GM23248 (cell line): ENCODE measurements around the gene PLA2G4E. TPM values are rescaled to one million over a fixed set of nuclear protein-coding genes. Genes with fewer than 3 reads are reported as not detected.

Experiments used
- DNase-seq: peaks from one replicate; pipeline ENCODE4 v3.0.0-alpha.2; 2015
- H2AFZ ChIP-seq: fragments of 200-600 bp; sonication (generic); 2 replicates; pipeline ENCODE4 v1.6.1; 2016; ENCODE audit warnings: antibody characterized with exemption
- H3F3A ChIP-seq: fragments of 200-600 bp; sonication (generic); 2 replicates; pipeline ENCODE4 v1.6.1; 2016; ENCODE audit warnings: mild to moderate bottlenecking, antibody characterized with exemption, mixed run types; ENCODE audit not compliant: insufficient read depth
- H3K27ac ChIP-seq: fragments of 200-600 bp; sonication (generic); 2 replicates; pipeline ENCODE4 v1.5.1; 2016; ENCODE audit warnings: mild to moderate bottlenecking
- H3K27me3 ChIP-seq: fragments of 200-600 bp; sonication (generic); replicated peaks from 2 replicates; pipeline ENCODE4 v1.6.1; 2016; ENCODE audit warnings: mild to moderate bottlenecking; ENCODE audit not compliant: insufficient read depth
- H3K36me3 ChIP-seq: fragments of 200-600 bp; sonication (generic); 2 replicates; pipeline ENCODE4 v1.6.1; 2016; ENCODE audit warnings: low read depth, mild to moderate bottlenecking
- H3K4me1 ChIP-seq: fragments of 200-600 bp; sonication (generic); 2 replicates; pipeline ENCODE4 v1.6.1; 2016; ENCODE audit warnings: mild to moderate bottlenecking; ENCODE audit not compliant: insufficient read depth
- H3K4me2 ChIP-seq: fragments of 200-600 bp; sonication (generic); one replicate; pipeline ENCODE4 v1.6.1; 2016; ENCODE audit warnings: mild to moderate bottlenecking; ENCODE audit not compliant: unreplicated experiment
- H3K4me3 ChIP-seq: fragments of 200-600 bp; sonication (generic); 2 replicates; pipeline ENCODE4 v1.5.1; 2016; ENCODE audit warnings: mild to moderate bottlenecking
- H3K79me2 ChIP-seq: fragments of 200-600 bp; sonication (generic); 2 replicates; pipeline ENCODE4 v1.6.1; 2016; ENCODE audit warnings: mild to moderate bottlenecking; ENCODE audit not compliant: insufficient read depth
- H3K9ac ChIP-seq: fragments of 200-600 bp; sonication (generic); 2 replicates; pipeline ENCODE4 v1.6.1; 2016; ENCODE audit warnings: mild to moderate bottlenecking
- H3K9me2 ChIP-seq: fragments of 200-600 bp; sonication (generic); 2 replicates; pipeline ENCODE4 v1.6.1; 2016; ENCODE audit warnings: mixed run types, mild to moderate bottlenecking, moderate library complexity; ENCODE audit not compliant: insufficient read depth
- H3K9me3 ChIP-seq: fragments of 200-600 bp; sonication (generic); one replicate; pipeline ENCODE4 v1.6.1; 2017; ENCODE audit warnings: low read depth
- H4K20me1 ChIP-seq: fragments of 200-600 bp; sonication (generic); 2 replicates; pipeline ENCODE4 v1.6.0; 2016; ENCODE audit not compliant: insufficient read depth
- EZH2 ChIP-seq: fragments of 200-600 bp; sonication (generic); IDR thresholded peaks from 2 replicates; pipeline ENCODE4 v1.6.1; 2018; ENCODE audit warnings: antibody characterized with exemption, mild to moderate bottlenecking; ENCODE audit not compliant: insufficient read depth, poor library complexity, severe bottlenecking
- EZH2phosphoT487 ChIP-seq: fragments of 200-600 bp; sonication (generic); IDR thresholded peaks from 2 replicates; pipeline ENCODE4 v1.6.1; 2018; ENCODE audit warnings: antibody characterized with exemption, moderate library complexity, mild to moderate bottlenecking, low read depth; ENCODE audit not compliant: insufficient read depth
- WGBS, 2 experiments: methylation state at CpG; one replicate each; pipeline ENCODE4 v1.1.6; 2015 to 2017; ENCODE audit warnings: low lambda C conversion rate in 2 of 2, low coverage in 1 of 2; ENCODE audit errors: missing lambda C conversion rate in 2 of 2; 5-methylcytosine and 5-hydroxymethylcytosine counted together
- in situ Hi-C: fragments of 300-500 bp; cut with MboI; formaldehyde crosslinking; loops from 2 replicates; pipeline ENCODE4 v1.15.0; 2020
- polyA plus RNA-seq: library from polyadenylated mRNA; unstranded; fragments of >200 nt; fragmentation: Nextera tagmentation; extraction: Ambion mirVana; gene quantifications from 2 replicates; pipeline ENCODE4 v1.2.1, GENCODE V29; 2016
- total RNA-seq: library from RNA; depleted of rRNA; stranded (reverse); fragments of >200 nt; shearing (Covaris generic); gene quantifications from 2 replicates; pipeline ENCODE4 v1.2.3, GENCODE V29; 2014

Gene PLA2G4E
- total and polyA plus RNA-seq, 2 experiments from 2014 or later, result not detected

- Histone ChIP-seq H3K4me3 (no peak overlapping the region), H3K36me3 (no peaks in the 10 kb centered on the region), H3K27ac (no peak overlapping the region), H3K9me2 (no peaks in the 10 kb centered on the region), H3F3A (no peaks in the 10 kb centered on the region), H3K27me3 (peaks cover 5% of the 10 kb centered on the region), H4K20me1 (no peaks in the 10 kb centered on the region), H3K79me2 (no peaks in the 10 kb centered on the region), H3K9me3 (no peaks in the 10 kb centered on the region), H3K4me1 (no peaks in the 10 kb centered on the region), H3K4me2 (no peak overlapping the region), H3K9ac (no peak overlapping the region), H2AFZ (no peak overlapping the region)
- TF ChIP-seq EZH2, result no peak
- no peak for TF ChIP-seq EZH2phosphoT487
- in situ Hi-C loops, result no loop called here
- no peak for DNase-seq
- WGBS, 2 experiments, result 42 to 44% methylated on average over 17 to 21 of the region's 21 CpGs
Measured at GRCh38 chr15:41988896-41989572, 31.8 kb downstream of the PLA2G4E start.

GRCh38 chr15:41987925-41988275 is 32.9 kb downstream of the PLA2G4E start:
- H3K27ac ChIP-seq, result no peak overlapping the region
- no peak for TF ChIP-seq EZH2
- TF ChIP-seq EZH2phosphoT487, result no peak
- H2AFZ ChIP-seq, result no peak overlapping the region
- H3K4me2 ChIP-seq, result no peak overlapping the region
- H3K9ac ChIP-seq, result no peak overlapping the region
- H3K4me3 ChIP-seq, result no peak overlapping the region
- H3K27me3 ChIP-seq, result peaks cover 5% of the 10 kb centered on the region
- no peaks in the 10 kb centered on the region for H3K9me2 ChIP-seq
- H3K79me2 ChIP-seq, result no peaks in the 10 kb centered on the region
- in situ Hi-C loops, result no loop called here
- no peaks in the 10 kb centered on the region for H4K20me1 ChIP-seq
- DNase-seq, result no peak
- no peaks in the 10 kb centered on the region for H3F3A ChIP-seq
- no peaks in the 10 kb centered on the region for H3K36me3 ChIP-seq
- 77 to 90% methylated on average over 6 to 11 of the region's 11 CpGs for WGBS, 2 experiments
- no peaks in the 10 kb centered on the region for H3K4me1 ChIP-seq
- no peaks in the 10 kb centered on the region for H3K9me3 ChIP-seq

GRCh38 chr15:41987246-41987924 is 33.5 kb downstream of the PLA2G4E start:
- H3K4me2 ChIP-seq, result no peak overlapping the region
- H3K9ac ChIP-seq, result no peak overlapping the region
- no peak for DNase-seq
- no peaks in the 10 kb centered on the region for H3K9me3 ChIP-seq
- no peaks in the 10 kb centered on the region for H3F3A ChIP-seq
- TF ChIP-seq EZH2phosphoT487 (no peak), EZH2 (no peak)
- no peaks in the 10 kb centered on the region for H3K4me1 ChIP-seq
- no peaks in the 10 kb centered on the region for H3K36me3 ChIP-seq
- H2AFZ ChIP-seq, result no peak overlapping the region
- H4K20me1 ChIP-seq, result no peaks in the 10 kb centered on the region
- H3K4me3 ChIP-seq, result no peak overlapping the region
- H3K27me3 ChIP-seq, result peaks cover 5% of the 10 kb centered on the region
- in situ Hi-C loops, result no loop called here
- WGBS, 2 experiments, result 79 to 83% methylated on average over 13 to 17 of the region's 17 CpGs
- no peak overlapping the region for H3K27ac ChIP-seq
- no peaks in the 10 kb centered on the region for H3K79me2 ChIP-seq
- H3K9me2 ChIP-seq, result no peaks in the 10 kb centered on the region

GRCh38 chr15:41985236-41986160 is 35.3 kb downstream of the PLA2G4E start:
- no peaks in the 10 kb centered on the region for H3K4me1 ChIP-seq
- no peaks in the 10 kb centered on the region for H3K9me3 ChIP-seq
- H3F3A ChIP-seq, result no peaks in the 10 kb centered on the region
- H4K20me1 ChIP-seq, result no peaks in the 10 kb centered on the region
- no peaks in the 10 kb centered on the region for H3K79me2 ChIP-seq
- H3K36me3 ChIP-seq, result no peaks in the 10 kb centered on the region
- peaks cover 5% of the 10 kb centered on the region for H3K27me3 ChIP-seq
- WGBS, 2 experiments, result 82 to 84% methylated on average over 19 of the region's 19 CpGs
- H3K4me2 ChIP-seq, result no peak overlapping the region
- no peak overlapping the region for H2AFZ ChIP-seq
- H3K9me2 ChIP-seq, result no peaks in the 10 kb centered on the region
- no peak overlapping the region for H3K9ac ChIP-seq
- no peak for DNase-seq
- in situ Hi-C loops, result no loop called here
- H3K4me3 ChIP-seq, result no peak overlapping the region
- no peak overlapping the region for H3K27ac ChIP-seq
- TF ChIP-seq EZH2phosphoT487, result no peak
- TF ChIP-seq EZH2, result no peak
